ENCODE measurements around the gene MORC1.
"Not testable (repeated sequence)": the region's sequence is repeated elsewhere in the genome, so short reads cannot be mapped to it uniquely, and the experiment has no call there.

The MORC1 gene

DNA sequence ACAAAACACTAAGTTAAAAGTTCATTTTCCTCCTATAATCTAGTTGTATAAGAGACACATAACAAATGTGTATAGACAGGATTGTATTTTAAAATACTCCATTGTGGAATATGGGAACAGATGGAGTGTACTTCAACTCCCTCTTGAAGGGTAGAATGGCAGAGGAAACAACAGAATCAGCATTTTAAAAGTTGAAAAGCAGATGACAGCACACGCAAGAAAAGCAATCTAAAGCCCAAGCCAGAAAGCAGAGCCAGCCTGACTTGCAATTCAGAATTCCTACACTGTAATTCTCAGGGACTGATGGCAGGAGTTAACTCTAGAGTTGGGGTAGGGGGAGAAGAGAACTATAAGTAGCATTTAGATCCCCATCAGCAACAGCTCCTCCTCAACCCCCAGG, 22.8 kb downstream of the MORC1 start:
- no peak for DNase-seq

DNA sequence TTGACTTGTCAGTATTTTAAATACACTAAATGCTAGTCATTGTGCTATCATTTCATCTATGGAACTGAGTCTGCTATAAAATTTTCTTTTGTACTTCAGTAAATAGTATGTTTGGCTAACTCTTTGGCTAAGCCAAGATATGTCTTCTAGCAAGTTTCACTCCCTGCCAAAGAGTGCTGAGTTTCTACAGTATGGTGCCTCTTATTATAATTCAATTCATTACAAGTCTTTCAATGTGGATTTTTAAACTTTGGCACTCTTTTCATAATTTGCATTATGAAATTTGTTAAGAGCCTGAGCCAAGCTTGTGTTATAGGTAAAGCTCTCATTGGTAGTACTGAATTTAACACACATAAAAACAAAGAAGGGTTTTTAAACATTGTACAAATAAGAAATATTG, 24.4 kb downstream of the MORC1 start:
- no peak for DNase-seq

GRCh38 chr3:109091846-109092245, 26.1 kb downstream of the MORC1 start:
- DNase-seq: no peak

DNA sequence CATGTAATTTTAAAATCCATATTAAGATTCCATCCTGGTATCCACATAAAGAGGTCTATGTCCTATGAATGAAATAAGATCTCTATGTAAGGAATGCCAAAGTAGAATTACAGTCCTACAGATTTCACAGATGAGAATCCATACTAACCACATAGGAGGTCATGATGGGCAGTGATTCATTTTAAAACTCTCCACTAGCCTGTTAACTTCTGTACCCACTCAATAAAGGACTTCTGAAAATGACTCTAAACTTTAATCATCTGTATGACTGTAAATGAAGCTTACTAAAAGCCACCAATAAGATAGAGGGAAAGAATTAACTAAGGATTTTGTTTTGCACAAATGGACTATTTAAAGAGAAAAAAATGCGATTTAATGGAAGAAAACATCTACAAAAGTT, 28.7 kb downstream of the MORC1 start:
- DNase-seq: no peak

DNA sequence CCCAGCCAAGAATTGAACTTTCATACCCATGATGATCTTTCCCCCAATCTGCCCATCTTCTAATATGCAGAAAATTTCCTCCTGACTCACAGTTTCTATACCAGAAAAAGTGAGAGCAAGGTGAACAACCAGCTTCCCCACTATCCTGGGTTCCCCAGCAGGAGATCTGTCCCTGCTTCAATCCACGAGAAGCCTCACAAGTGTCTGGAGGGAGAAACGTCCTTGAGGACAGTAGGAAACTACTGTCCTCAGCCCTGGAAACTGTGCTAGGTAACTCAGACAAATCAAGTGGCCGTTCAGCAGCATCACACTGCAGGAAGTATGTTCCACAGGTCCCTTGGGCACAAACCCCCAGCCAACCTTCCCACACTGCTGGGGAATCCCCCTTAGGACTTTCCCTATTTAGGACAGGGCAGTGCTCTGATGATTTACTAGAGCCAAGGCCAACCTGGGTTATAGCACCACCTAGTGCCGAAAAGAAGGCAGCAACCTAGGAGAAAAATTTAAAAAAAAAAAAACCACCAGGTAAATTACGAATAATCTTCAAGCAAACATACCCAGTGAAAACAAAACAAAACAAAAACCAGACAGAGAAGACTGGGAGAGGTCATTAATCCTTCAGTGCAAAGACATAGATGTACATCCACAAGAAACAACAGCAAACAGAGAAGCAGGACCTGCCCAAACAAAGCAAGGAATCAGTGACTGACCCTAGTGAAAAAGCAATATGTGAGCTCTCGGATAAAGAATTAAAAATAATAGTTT, 36.0 kb downstream of the MORC1 start:
- no peak for DNase-seq

GRCh38 chr3:109080090-109080489, 37.8 kb downstream of the MORC1 start:
- DNase-seq: not testable (repeated sequence)

GRCh38 chr3:109073116-109073515, 44.8 kb downstream of the MORC1 start:
- DNase-seq: no peak

- DNase-seq: no peak
Measured at GRCh38 chr3:109072194-109072593, 45.7 kb downstream of the MORC1 start.

GRCh38 chr3:109071350-109072142, 46.4 kb downstream of the MORC1 start:
- no peak for DNase-seq

DNA sequence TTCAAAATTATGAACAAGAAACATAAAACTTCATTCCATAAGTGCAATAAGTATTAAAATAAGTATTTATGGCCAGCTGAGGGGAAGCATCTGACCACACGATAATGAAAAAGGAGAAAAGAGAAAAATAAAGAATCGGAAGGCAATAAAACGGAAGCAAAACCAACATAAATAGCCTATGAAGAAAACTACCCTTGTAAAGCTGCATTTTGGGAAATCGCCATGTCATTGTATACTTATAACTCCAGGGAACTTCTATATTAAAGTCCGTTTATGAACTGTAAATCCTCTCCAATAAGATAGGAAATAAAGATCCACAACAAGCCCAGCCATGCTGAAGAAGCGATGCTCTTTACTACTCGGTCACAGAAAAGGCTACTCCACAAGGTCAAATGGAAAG, 47.7 kb downstream of the MORC1 start:
- no peak for DNase-seq

DNA sequence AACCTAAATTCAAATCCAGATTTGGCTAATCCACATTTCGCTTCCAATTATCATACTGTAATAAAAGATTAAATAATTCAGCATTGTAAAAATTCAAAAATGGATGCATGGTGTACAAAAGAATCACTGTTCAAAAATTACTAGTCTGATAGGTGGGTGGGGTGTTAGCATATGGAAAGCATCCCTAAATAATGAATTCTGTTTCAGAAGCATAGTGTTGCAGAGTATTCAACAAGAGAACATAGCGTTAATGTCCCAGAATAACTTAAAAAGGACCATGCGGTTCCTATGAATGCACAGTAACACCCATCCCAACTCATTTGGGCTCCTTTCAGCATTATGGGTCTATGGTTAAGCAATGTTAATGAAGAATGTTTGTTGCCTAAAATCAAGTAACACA, 51.1 kb downstream of the MORC1 start:
- no peak for DNase-seq

- DNase-seq: no peak
Measured at GRCh38 chr3:109059264-109059663, 58.7 kb downstream of the MORC1 start.

DNA sequence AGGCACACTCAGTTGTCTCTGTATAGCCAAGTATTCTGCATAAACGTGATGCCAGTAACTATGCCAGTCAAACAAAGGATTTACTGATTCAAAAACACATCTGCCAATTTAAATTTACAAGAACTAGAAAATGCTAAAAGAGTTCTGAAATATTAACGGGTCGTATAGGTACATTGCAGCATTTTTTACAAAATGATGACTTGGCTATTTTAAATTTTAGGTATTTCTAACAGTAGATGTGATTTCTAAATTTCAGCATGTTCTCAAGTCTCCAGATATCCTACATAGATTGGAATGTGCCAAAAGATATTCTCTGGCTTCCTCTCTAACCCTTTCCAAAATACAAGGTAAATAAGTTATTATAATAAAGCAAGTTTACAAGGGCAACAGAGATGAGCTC, 60.3 kb downstream of the MORC1 start:
- no peak for DNase-seq

DNA sequence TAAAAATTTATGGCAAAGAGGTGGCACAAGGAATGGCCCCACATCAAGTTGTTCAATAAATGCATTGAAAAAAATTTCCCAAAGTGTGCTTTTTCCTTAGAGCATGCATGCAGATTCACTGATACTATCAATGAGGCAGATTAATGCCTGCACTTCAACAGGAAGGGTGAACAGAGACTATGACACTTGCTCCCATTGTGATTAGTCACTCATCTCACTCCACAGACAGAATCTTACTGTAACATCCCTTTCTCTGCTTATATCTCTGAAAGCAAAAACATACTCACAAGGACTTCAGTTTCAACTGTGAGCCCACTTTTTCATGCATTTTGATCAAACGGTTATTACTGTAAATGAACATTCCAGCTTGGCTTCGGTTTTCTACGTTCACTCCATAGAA, 60.9 kb downstream of the MORC1 start:
- DNase-seq: no peak

- no peak for DNase-seq
Measured at GRCh38 chr3:109050591-109051167, 67.3 kb downstream of the MORC1 start.

GRCh38 chr3:109047366-109047765, 70.6 kb downstream of the MORC1 start:
- no peak for DNase-seq

DNA sequence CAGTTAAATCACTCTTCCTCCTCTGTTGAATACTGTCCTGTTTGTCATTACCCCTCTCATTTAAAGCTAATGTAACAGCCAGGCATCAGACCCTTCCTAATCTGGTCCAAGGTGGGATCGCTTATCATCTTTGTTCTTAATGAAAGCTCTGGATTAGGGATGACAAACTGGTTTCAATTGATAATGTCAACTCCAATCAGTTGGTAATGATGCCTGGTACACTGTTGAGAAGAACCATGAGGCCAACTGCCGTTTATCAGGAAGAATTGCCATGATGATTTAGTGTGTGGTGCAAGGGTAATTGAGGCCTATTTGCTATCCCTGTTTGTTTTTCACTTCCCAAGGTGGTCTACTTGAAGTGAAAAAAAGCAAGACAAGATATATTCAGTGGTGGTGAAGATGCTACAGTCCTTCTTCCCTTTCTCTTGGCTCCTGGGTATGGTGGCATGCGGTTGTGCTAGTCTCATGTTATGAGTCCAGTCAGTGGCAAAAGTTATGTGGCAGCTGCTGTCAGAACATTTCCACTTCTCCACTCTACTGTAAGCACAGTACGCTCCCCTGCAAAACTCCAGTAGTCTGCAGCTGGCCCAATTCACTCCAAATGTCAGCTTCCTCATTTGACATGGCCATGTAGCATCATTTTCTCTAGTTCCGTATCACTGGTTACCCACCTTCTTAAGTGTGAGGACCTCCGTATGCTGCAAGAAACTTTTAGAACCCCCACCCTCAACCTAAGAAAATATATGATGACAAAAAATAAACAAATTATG, 72.5 kb downstream of the MORC1 start:
- DNase-seq: no peak

DNA sequence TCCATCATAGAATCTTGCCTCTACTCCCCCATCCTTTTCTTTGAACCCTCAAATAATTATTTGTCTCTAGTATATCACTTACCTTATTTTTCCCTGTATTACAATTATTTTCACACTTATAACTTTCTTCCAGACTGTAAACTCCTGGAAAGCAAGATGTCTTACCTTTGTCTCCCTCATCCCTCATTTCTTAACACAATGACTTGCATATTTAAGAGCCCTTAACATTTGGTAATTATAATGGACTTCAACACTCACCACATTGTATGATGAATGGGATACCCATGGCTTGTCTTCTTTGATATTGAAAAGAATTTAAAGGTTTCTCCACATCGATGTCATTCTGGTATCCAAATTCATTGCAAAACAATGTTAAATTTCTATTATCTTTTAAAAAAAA, 82.9 kb downstream of the MORC1 start:
- no peak for DNase-seq

GRCh38 chr3:109033000-109033660, 84.8 kb downstream of the MORC1 start:
- no peak for DNase-seq

DNA sequence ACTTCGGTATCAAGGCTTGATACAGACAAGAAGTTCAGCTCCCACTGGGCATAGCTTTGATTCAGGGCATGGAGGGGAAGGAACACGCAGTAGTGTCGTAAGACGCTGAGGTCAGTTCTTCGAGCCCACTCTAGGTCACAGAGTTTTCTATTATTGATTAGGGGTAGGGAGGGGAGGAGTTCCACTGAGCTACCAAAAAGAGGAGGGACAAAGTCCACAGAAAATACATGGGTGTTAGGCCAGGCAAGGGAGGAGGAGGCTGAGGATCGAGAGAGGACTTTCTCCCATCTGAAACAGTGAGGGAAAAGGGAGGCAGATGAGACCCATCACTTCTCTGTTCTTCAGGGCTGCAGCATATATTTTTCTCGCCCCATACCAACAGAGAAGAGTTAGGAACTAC, 89.2 kb downstream of the MORC1 start:
- no peak for DNase-seq

DNA sequence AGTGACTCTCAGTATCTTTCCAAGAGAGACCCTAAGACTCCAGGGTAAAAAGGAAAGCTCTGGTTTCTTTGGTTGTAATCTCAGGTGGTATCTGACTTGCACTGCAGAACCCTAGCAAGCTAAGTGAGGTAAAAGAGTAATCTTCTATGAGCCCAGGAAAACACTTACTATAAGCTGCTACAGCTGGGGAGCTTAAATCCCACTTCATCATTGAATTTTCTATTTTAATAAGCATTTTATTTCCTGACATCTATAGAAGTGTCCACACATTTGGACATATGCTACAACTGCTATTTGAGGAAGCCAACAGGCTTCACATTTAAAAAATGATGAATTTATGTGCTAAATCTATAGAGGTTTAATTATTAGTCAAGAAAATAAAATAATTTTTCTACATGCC, 91.1 kb downstream of the MORC1 start:
- no peak for DNase-seq

DNA sequence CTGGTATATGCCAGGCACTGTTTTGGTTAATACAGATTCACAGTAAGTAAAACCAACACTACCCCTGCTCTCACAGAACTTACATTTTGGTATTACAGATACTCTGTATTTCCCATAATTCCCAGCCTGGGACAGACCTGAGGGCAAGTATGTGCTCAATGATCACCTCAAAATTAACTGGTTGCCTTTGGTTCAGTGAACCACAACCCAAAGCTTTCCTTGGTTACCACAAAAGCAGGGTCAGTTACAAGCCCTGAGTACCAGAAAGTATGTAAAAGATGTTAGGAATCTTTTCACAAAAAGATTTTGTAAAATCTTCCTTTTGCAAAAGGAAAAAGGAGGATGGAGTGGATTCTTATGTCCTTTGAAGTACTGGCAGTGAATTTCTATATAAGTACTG, 92.0 kb downstream of the MORC1 start:
- DNase-seq: no peak
